Nucleus accumbens (tissue), 56 donors: Measurements from ENCODE around the gene LMX1B.
"Not testable (repeated sequence)": the region's sequence is repeated elsewhere in the genome, so short reads cannot be mapped to it uniquely, and the experiment has no call there.

Experiments used
- DNase-seq, 56 donors: peaks; one replicate each; lab custom pipeline; 2025; lab: John Stamatoyannopoulos, UW

The LMX1B gene

DNA sequence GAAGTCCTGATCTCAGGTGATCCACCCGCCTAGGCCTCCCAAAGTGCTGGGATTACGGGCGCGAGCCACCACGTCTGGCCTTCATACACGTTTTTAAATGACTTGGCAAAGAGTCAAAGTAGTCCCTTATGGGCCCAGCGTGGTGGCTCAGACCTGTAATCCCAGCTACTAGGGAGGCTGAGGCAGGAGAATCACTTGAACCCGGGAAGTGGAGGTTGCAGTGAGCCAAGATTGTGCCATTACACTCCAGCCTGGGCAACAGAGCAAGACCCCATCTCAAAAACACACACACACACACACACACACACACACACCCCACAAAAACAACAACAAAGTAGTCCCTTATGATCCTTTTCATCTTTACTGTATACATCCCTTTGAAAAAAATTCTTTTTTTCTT lies 116.9 kb downstream of the LMX1B start:
- DNase-seq, result not testable (repeated sequence)

DNA sequence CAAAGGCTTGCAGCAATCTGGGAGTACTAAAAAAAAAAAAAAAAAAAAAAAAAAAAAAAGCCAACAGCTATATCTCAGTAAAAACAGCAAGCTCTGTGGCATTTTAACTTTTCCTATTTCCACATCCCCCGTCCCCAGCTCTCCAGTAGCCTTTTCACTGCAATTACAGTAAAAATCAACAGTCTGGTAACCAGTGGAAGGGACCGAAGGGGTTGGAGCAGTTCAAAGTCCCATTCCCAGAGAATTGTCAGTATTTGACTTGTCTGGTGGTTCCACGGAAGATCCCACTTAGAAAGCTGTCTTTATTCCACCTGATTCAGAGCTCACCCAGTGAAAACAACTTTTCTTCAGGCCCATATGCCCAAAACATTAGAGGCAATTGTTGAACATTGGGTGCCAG lies 119.3 kb downstream of the LMX1B start:
- no peak for DNase-seq

DNA sequence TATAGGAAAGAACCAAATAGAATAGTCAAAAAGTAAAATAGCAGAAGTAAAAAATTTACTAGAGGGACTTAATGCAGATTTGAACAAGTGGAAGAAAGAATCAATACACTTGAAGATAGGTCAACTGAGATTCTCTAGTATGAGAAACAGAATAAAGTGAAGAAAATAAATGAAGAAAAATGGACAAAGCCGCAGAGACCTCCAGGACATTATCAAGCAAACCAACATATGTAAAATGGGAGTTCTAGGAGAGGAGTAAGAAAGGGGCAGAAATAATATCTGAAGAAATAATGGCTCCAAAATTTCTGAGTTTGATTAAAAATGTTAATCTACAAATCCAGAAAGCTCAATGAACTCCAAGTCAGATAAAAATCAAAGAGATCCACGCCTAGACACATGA lies 121.1 kb downstream of the LMX1B start:
- no peak for DNase-seq

DNA sequence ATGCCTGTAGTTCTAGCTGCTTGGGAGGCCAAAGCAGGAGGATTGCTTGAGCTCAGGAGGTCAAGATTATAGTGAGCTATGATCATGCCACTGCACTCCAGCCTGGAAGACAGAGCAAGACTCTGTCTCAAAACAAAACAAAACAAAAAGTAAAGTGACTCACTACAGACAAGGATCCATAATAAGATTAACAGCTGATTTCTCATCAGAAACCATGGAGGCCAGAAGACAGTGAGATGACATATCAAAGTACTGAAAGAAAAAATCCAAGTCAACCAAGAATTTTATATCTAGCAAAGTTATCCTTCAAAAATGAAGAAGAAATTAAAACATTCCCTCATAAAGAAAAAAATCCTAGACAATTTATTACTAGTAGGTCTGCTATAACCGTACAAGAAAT lies 121.8 kb downstream of the LMX1B start:
- DNase-seq, result no peak

DNA sequence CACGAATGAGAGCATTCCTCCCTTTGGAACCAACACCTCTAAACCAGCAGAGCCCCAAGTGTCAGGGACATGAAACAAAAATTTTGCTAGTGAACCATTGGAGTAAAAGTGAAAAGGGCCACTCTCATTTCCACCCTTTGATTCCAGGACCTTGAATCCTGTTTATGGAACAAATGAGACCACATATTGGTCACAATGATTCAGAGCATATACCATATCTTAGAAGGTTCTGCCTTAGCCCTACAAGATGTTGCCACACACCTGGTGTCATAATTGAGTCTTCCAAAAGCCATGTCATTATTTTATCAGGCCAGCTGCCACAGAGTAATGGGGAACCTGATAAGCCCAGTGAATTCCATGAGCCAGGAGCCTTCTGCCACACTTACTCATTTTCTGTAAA lies 124.8 kb downstream of the LMX1B start:
- no peak for DNase-seq

DNA sequence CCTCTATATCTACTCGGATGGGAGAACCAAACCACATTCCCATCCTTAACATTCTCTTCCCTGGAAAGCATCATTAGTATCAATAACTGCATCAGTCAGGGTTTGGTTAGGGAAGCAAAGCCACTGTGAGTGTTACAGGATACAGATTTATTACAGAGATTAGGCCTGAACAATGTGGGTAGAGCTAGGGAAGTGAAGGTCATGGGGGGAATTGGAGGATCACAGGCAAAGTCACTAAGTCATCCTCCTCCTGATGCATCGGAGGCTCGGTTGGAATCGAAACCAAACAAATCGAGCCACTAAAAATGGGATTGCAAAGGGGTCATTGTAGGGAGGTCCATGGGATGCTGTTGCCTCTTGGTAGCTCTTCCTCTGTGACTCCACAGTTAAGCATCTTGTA lies 129.3 kb downstream of the LMX1B start:
- no peak for DNase-seq

DNA sequence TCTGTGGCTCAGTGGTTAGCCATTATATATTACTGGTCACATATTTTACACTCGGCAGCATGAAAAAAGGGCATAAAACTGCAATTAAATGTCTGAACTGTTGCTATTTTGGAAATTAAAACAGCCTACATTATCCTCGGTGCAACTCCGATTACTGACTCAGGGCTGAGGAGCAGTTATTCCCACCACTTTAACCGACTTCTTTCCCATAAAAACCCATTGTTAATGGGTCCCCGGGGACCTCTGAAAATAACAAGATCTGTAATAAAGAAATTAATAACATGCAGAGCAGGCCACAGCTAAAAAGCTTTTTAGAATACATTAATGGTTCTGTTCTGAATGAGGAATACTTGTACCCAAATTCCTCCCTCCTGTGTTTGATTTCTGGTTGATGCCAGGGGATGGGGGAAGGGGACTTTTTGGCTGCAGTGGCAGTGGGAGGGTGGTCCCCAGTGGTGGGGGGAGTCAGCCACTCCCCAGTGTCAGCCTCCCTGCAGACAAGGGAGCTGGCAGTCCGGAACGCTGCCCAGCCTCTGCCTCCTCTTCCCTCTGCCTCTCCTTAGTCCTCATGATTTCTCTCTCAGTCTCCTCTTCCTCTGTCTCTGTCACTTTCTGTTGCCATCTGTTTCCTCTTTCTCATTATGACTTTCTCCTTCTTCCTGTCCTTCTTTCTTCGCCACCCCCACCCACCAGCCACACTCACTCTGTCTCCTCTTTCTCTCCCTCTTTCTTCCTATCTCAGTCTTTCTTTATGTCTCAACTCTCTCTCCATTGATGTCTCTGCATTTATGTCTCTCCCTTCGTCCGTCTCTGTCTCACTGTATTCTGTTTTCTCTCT lies 132.1 kb downstream of the LMX1B start:
- DNase-seq, result no peak
